Panc1 (cell line): ENCODE results near the gene EFTUD2. TPM values are rescaled to one million over a fixed set of nuclear protein-coding genes. Genes with fewer than 3 reads are reported as not detected.

Experiments
- ATAC-seq: fragments of 200-7000 bp; cut with Tn5 transposase; 2 replicates; pipeline ENCODE4 v1.9.1; 2020; ENCODE audit warnings: mild to moderate bottlenecking, moderate library complexity
- BruUV-seq: library from RNA; stranded (reverse); fragments of 400-500 nt; replicated peaks from 2 replicates; lab custom pipeline; 2021; lab: Mats Ljungman, UMichigan
- CTCF ChIA-PET: fragments of 300-600 bp; sonication (Branson Sonifier 250); formaldehyde crosslinking; loops from one replicate; lab custom pipeline; 2022; ENCODE audit warnings: antibody characterized with exemption; lab: Charles Lee
- POLR2A ChIA-PET: fragments of 300-600 bp; sonication (Branson Sonifier 250); formaldehyde crosslinking; loops from one replicate; lab custom pipeline; 2022; ENCODE audit warnings: antibody characterized with exemption; lab: Charles Lee
- DNase-seq: peaks from one replicate; pipeline ENCODE4 v3.0.0-alpha.2; 2010; ENCODE audit warnings: low read depth, low spot score
- H3K27ac ChIP-seq: 2 replicates; pipeline ENCODE4 v1.5.1; 2011; ENCODE audit warnings: mild to moderate bottlenecking, low read length, inconsistent platforms
- H3K27me3 ChIP-seq: fragments of 200-500 bp; sonication (Bioruptor generic); 2 replicates; pipeline ENCODE4 v1.6.0; 2014; ENCODE audit warnings: low read length, inconsistent platforms; ENCODE audit not compliant: control insufficient read depth, insufficient read depth
- H3K36me3 ChIP-seq: fragments of 200-500 bp; sonication (Bioruptor generic); 2 replicates; pipeline ENCODE4 v1.5.1; 2014; ENCODE audit warnings: inconsistent platforms, mild to moderate bottlenecking, low read length, moderate library complexity; ENCODE audit not compliant: control insufficient read depth, insufficient read depth
- H3K4me1 ChIP-seq: 2 replicates; pipeline ENCODE4 v1.5.1; 2011; ENCODE audit warnings: inconsistent platforms, mild to moderate bottlenecking, low read length, moderate library complexity; ENCODE audit not compliant: control insufficient read depth, insufficient read depth
- H3K4me3 ChIP-seq, 2 experiments: 2 replicates each; pipeline ENCODE4 v1.5.1; 2011 to 2012; ENCODE audit warnings: low read depth in 2 of 2, low read length in 2 of 2, mild to moderate bottlenecking in 2 of 2, inconsistent platforms in 1 of 2, moderate library complexity in 1 of 2
- H3K9me3 ChIP-seq: fragments of 200-500 bp; sonication (Bioruptor generic); 2 replicates; pipeline ENCODE4 v1.5.1; 2014; ENCODE audit warnings: low read depth, mild to moderate bottlenecking, inconsistent platforms, low read length, moderate library complexity; ENCODE audit not compliant: control insufficient read depth, insufficient read depth
- CTCF ChIP-seq: fragments of 450-650 bp; IDR thresholded peaks from 2 replicates; pipeline ENCODE4 v1.5.1; 2017; ENCODE audit warnings: mild to moderate bottlenecking
- POLR2AphosphoS5 ChIP-seq: IDR thresholded peaks from 2 replicates; pipeline ENCODE4 v1.6.1; 2012; ENCODE audit warnings: mild to moderate bottlenecking, low read depth, low read length, moderate library complexity
- REST ChIP-seq, 2 experiments: IDR thresholded peaks; 2 replicates each; pipeline ENCODE4 v1.6.1; 2011 to 2012; ENCODE audit warnings: low read depth in 2 of 2, control low read depth in 1 of 2, low read length in 1 of 2, mild to moderate bottlenecking in 1 of 2, moderate library complexity in 1 of 2; ENCODE audit not compliant: insufficient read depth in 1 of 2
- SIN3A ChIP-seq: IDR thresholded peaks from 2 replicates; pipeline ENCODE4 v1.6.1; 2012; ENCODE audit warnings: low read depth, mild to moderate bottlenecking, low read length, moderate library complexity, borderline replicate concordance; ENCODE audit not compliant: insufficient read depth
- TCF7L2 ChIP-seq: IDR thresholded peaks from 2 replicates; pipeline ENCODE4 v1.6.1; 2011; ENCODE audit warnings: mild to moderate bottlenecking, low read depth, low read length, inconsistent platforms
- in situ Hi-C: cut with HindIII; loops from 2 replicates; pipeline ENCODE4 v1.10.0; 2016; ENCODE audit warnings: low sequenced_read_pairs, low pct_unique_long_range_greater_than_20kb
- intact Hi-C: fragments of 100-400 bp; cut with micrococcal nuclease; formaldehyde crosslinking; loops from one replicate; pipeline ENCODE4 v1.10.0; 2022; ENCODE audit not compliant: unreplicated experiment
- total RNA-seq: library from RNA; stranded (reverse); gene quantifications from one replicate; pipeline ENCODE4 v1.2.1, GENCODE V29; 2021; ENCODE audit not compliant: unreplicated experiment

The EFTUD2 gene
- total RNA-seq, 1 experiment from 2014 or later, result 98.0 TPM

GRCh38 chr17:44871556-44871955, 27.7 kb downstream of the EFTUD2 start:
- POLR2A ChIA-PET, result no interaction called here
- ATAC-seq, result no peak
- H3K36me3 ChIP-seq, result peaks cover 12% of the 10 kb centered on the region

GRCh38 chr17:44867841-44868240, 31.4 kb downstream of the EFTUD2 start:
- ATAC-seq, result no peak
- no TSS peak for BruUV-seq
- CTCF ChIA-PET, result no interaction called here
- POLR2A ChIA-PET, result no interaction called here
- Histone ChIP-seq H3K4me3 (no peak overlapping the region), H3K36me3 (peaks cover 15% of the 10 kb centered on the region), H3K27ac (no peak overlapping the region), H3K4me1 (no peaks in the 10 kb centered on the region), H3K27me3 (no peaks in the 10 kb centered on the region), H3K9me3 (no peaks in the 10 kb centered on the region)
- intact Hi-C loops, result loop anchor here (5.0 kb wide), 1 partner anchor 91 kb away; no protein-coding TSS in a partner anchor
- in situ Hi-C loops, result no loop called here
- TF ChIP-seq SIN3A (no peak), TCF7L2 (no peak), REST (IDR thresholded peaks at IDR 0.05; ENCODE audit: insufficient read depth in 1 of 2, low read depth in 2 of 2, low read length in 1 of 2) (no peak), POLR2AphosphoS5 (no peak), CTCF (no peak)
- no peak for DNase-seq

More at GRCh38 chr17:44871556-44871955, 27.7 kb downstream of the EFTUD2 start:
- H3K4me3 ChIP-seq, result no peak overlapping the region
- DNase-seq, result no peak
- no peaks in the 10 kb centered on the region for H3K27me3 ChIP-seq
- H3K4me1 ChIP-seq, result no peaks in the 10 kb centered on the region
- BruUV-seq, result no TSS peak
- intact Hi-C loops, result no loop called here
- in situ Hi-C loops, result no loop called here
- TF ChIP-seq REST (IDR thresholded peaks at IDR 0.05; ENCODE audit: insufficient read depth in 1 of 2, low read depth in 2 of 2, low read length in 1 of 2) (no peak), TCF7L2 (no peak), CTCF (no peak), SIN3A (no peak), POLR2AphosphoS5 (no peak)
- CTCF ChIA-PET, result no interaction called here
- H3K9me3 ChIP-seq, result no peaks in the 10 kb centered on the region
- no peak overlapping the region for H3K27ac ChIP-seq
